GM23338 (cell line): ENCODE results near the gene PCSK7.

ENCODE experiments used
- TF ChIP-seq, protein P1 (sequence below), 2 experiments: fragments of 200-600 bp in 1 of 2; sonication (generic) in 1 of 2; conservative IDR thresholded peaks; 2 replicates each; pipeline versions ENCODE4 v1.5.1 to v1.6.1; 2016 to 2017; ENCODE audit warnings: antibody characterized with exemption in 2 of 2, low read depth in 2 of 2, mild to moderate bottlenecking in 2 of 2, moderate library complexity in 1 of 2
- TF ChIP-seq, protein P2 (sequence below): IDR thresholded peaks from one replicate; pipeline ENCODE4 v1.6.1; 2018; ENCODE audit warnings: antibody characterized with exemption; ENCODE audit not compliant: unreplicated experiment

DNA sequence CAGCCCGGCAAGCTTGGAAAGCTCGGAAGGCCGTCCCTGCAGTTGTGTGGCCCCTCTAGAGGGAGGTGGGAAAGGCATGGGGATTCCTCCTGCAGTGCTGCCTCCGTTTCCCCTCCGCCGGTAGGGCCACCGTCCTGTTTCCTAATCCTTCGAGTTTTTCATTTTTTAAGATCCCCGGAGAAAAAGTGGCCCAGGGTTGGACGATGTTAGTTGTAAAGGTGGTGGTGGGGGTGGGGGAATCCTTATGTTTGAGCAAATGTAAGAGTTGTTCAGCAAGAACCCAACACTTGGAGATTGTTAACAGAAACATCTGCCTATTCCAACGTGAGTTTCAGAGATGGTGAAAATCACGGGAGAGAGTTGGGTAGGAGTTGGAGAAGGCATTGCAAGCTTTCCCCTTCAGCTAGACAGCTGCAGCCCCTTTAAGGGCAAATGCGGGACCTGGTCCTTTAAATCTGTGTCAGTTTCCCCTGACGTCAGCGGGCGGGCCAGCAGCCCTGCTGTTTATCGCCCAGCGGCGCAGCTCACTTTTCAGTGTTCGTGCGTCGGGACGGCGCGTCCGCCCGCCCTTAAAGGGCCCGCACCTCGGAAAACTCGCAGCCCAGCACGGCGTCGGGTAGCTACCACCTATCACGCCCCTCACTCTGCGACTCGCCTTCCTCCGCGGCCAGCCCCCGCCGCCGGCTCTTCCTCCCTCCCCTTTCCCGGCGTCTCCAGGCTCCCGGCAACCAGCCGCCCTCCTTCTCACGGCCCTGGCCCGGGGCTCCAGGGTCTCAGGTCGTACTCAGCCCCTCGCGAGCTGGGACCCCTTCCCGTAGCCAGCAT is 53.5 kb downstream of the PCSK7 start, which contains the start of gene SIDT2:
- TF ChIP-seq, protein P1, sequence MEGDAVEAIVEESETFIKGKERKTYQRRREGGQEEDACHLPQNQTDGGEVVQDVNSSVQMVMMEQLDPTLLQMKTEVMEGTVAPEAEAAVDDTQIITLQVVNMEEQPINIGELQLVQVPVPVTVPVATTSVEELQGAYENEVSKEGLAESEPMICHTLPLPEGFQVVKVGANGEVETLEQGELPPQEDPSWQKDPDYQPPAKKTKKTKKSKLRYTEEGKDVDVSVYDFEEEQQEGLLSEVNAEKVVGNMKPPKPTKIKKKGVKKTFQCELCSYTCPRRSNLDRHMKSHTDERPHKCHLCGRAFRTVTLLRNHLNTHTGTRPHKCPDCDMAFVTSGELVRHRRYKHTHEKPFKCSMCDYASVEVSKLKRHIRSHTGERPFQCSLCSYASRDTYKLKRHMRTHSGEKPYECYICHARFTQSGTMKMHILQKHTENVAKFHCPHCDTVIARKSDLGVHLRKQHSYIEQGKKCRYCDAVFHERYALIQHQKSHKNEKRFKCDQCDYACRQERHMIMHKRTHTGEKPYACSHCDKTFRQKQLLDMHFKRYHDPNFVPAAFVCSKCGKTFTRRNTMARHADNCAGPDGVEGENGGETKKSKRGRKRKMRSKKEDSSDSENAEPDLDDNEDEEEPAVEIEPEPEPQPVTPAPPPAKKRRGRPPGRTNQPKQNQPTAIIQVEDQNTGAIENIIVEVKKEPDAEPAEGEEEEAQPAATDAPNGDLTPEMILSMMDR (conservative IDR thresholded peaks at IDR 0.05; ENCODE audit: low read depth in 2 of 2): no peak
- TF ChIP-seq, protein P2, sequence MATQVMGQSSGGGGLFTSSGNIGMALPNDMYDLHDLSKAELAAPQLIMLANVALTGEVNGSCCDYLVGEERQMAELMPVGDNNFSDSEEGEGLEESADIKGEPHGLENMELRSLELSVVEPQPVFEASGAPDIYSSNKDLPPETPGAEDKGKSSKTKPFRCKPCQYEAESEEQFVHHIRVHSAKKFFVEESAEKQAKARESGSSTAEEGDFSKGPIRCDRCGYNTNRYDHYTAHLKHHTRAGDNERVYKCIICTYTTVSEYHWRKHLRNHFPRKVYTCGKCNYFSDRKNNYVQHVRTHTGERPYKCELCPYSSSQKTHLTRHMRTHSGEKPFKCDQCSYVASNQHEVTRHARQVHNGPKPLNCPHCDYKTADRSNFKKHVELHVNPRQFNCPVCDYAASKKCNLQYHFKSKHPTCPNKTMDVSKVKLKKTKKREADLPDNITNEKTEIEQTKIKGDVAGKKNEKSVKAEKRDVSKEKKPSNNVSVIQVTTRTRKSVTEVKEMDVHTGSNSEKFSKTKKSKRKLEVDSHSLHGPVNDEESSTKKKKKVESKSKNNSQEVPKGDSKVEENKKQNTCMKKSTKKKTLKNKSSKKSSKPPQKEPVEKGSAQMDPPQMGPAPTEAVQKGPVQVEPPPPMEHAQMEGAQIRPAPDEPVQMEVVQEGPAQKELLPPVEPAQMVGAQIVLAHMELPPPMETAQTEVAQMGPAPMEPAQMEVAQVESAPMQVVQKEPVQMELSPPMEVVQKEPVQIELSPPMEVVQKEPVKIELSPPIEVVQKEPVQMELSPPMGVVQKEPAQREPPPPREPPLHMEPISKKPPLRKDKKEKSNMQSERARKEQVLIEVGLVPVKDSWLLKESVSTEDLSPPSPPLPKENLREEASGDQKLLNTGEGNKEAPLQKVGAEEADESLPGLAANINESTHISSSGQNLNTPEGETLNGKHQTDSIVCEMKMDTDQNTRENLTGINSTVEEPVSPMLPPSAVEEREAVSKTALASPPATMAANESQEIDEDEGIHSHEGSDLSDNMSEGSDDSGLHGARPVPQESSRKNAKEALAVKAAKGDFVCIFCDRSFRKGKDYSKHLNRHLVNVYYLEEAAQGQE: no peak
